ENCODE results near the gene ZFP36L2.

ZFP36L2 gene

GRCh38 chr2:43206602-43207001 lies 19.8 kb downstream of the ZFP36L2 start:
- DNase-seq, result no peak

DNA sequence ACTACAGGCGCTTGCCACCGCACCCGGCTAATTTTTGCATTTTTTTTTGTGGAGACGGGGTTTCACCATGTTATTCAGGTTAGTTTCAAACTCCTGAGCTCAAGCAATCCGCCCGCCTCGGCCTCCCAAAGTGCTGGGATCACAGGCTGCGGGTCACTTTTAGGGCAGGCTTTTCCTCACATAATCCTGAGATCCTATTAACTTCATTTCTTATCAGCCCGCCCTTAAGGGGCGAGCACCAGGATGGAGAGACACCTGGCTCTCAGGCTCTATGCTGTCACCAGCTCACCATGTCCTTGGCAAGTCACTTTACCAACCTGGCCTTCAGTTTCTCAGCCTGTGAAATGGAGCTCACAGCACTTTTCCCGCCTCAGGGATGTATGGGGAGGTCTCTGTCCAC lies 23.0 kb downstream of the ZFP36L2 start:
- DNase-seq, result no peak

GRCh38 chr2:43202289-43202688 lies 24.1 kb downstream of the ZFP36L2 start:
- DNase-seq, result no peak

- DNase-seq, result peak; percentile 64
Observed at GRCh38 chr2:43201497-43201896, 24.9 kb downstream of the ZFP36L2 start.

DNA sequence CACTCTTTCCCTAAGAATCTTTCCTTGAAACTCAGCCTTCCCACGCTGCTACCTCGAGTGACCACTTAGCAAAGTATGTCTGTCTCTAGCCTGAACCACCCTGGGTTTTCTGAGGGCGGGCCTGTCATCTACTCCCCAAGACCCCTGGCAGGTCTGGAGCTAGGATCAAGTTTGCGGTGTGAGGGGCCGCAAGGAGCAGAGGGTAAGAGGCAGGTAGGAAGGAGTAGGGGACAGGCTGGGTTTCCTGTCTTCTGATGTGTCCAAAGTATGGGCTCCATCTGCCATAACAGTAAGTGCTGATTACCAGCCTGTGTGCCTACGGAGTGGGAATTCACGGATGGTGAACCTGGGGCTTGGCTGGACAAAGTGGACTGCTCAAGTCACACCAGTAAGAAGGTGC lies 25.4 kb downstream of the ZFP36L2 start:
- no peak for DNase-seq

- no peak for DNase-seq
Observed at GRCh38 chr2:43199492-43200488, 26.6 kb downstream of the ZFP36L2 start.

GRCh38 chr2:43198263-43198662 lies 28.1 kb downstream of the ZFP36L2 start:
- no peak for DNase-seq

GRCh38 chr2:43197588-43197896 lies 28.9 kb downstream of the ZFP36L2 start:
- no peak for DNase-seq

DNA sequence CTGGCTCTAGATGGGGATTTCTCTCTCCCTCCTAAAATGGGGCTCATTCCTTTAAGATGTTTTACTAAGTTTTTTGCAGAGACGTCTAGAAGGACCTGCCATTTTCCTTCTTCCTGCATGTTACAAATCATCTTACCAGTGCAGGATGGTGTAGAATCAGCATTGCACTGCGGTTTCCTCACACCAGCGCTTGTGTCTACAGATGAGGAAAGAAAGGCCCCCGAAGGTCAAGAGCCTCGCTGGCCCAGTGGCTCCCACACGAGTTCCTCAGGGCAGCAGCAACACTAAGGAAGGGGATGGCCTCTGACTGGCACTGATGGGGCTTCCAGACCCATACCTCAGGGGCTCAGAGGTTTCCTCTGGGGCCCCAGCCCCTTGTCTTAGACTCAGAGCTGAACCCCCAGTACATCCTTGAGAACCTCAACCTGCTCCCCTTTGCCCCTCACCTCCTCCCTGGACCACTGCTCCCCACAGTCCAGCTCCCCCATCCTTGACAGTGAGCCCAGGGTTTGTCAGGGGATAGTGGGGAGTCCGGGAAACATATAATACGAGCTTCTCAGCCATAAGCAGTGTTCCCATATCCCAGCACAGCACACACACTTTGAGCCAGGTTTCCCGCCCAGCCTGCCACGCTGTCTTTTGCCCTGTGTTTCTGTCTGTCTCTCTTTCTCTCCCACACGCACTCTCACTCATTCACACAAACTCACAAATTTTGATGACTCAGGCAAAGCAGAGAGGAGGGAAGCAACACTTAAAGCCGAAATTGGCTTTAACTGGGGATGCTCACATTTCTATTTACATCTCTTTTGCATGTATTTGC lies 29.4 kb downstream of the ZFP36L2 start:
- peak; percentile 58 for DNase-seq

- DNase-seq, result no peak
Observed at GRCh38 chr2:43194121-43194869, 32.1 kb downstream of the ZFP36L2 start.

- DNase-seq, result no peak
Observed at GRCh38 chr2:43193652-43194120, 32.7 kb downstream of the ZFP36L2 start.

DNA sequence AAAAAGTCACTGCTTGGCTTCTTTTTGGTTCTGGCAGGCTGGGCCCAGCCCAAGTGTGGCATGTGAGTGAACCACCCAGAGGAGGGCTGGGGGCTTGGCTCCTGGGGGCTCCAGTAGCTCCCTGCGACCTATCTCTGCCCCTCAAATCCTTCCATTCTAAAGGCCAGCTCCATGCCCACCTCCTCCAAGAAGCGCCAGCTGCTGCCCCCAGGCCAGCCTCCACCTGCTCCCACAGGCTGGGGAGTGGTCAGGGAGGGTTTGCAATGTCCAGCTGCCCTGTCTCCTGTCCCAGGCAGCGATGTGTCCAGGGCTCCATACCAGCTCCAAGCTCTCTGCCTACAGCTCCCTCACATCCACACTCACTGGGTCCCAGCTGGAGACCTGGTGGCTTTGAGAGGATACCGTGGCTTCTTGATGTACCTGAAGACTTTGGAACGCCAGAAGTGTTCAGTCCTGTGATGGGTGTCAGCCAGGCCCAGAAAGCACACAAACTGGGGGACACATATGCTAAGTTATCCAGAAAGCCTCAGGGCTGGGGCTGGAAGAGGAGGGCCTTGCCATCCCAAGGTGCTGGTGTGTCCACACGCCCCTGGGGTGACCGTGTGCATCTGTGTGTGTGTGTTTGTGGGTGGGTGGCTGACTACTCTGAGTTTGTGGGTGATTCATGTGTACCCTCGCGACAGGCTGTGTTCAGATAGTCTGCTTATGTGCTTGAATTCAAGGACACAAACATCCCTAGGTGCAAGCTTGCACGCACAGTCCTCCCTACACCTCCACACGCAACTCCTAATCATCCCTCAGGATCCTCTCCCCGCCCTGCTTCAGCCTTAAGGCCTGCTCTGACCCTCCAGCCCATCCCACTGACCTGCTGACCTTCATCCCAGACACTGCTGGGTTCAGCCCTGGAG lies 33.4 kb downstream of the ZFP36L2 start:
- DNase-seq, result peak; percentile 38

- DNase-seq, result peak; percentile 53
Observed at GRCh38 chr2:43191947-43192516, 34.4 kb downstream of the ZFP36L2 start.

GRCh38 chr2:43190311-43191052 lies 35.9 kb downstream of the ZFP36L2 start:
- DNase-seq, result peak; percentile 97

DNA sequence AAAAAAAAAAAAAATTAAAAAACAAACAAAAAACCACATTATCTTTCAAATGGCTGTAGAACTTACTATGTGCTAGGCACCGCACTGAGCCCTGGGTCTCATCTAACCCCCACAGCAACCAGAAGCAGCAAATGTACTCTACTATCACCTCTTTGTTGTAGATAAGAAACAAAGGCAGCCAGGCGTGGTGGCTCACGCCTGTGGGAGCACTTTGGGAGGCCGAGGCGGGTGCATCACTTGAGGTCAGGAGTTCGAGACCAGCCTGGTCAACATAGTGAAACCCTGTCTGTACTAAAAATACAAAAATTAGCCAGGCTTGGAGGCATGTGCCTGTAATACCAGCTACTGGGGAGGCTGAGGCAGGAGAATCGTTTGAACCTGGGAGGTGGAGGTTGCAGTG lies 36.5 kb downstream of the ZFP36L2 start:
- peak; percentile 90 for DNase-seq

- no peak for DNase-seq
Observed at GRCh38 chr2:43188561-43189386, 37.6 kb downstream of the ZFP36L2 start.

- DNase-seq, result no peak
Observed at GRCh38 chr2:43186679-43187374, 39.6 kb downstream of the ZFP36L2 start.

GRCh38 chr2:43186321-43186678 lies 40.1 kb downstream of the ZFP36L2 start:
- no peak for DNase-seq

DNA sequence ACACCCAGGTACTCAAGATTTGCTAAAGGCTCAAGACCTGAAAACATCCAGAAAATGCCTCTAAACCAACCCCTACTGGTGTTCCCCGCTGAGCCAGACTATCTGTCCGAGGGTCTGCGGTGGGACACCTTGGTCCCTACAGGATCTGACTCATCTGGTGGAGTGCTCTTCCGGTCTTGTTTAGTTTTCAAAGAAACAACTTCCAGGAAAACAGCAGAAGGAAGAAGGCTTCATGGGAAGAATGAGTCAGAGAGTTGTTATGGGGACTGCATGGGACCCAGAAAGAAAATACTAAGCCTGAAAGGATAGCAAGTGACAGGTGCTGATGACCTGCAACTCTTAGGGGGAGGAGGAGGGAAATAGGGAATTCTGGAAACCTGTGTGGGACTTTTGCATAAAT lies 41.3 kb downstream of the ZFP36L2 start:
- no peak for DNase-seq

Data from hematopoietic multipotent progenitor cell treated with erythropoietin and hydrocortisone succinate and interleukin-3 and kit ligand, for 4 days (in vitro differentiated cells).